Measurements from ENCODE around the gene TRPC5OS.

DNA sequence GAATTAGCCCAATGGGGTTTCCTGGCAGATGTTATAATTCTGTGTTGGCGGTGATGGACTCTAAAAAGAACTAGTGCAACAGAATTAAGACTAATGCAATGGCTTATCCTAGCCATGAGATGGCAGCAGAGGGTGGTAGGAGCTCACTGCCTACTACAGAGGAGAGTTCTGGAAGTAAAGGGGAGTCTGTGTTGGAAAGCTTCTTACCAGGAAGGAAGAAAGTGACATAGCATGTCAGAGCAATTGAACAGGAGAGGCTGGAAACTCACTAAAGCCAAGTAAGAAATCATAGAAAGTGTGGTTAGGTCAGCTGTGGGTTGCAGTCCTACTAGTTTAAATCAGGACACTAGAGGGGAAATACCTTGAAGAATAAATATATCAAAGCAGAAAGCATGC is 6.3 kb upstream of the TRPC5OS start:
- TF ChIP-seq, protein P1, sequence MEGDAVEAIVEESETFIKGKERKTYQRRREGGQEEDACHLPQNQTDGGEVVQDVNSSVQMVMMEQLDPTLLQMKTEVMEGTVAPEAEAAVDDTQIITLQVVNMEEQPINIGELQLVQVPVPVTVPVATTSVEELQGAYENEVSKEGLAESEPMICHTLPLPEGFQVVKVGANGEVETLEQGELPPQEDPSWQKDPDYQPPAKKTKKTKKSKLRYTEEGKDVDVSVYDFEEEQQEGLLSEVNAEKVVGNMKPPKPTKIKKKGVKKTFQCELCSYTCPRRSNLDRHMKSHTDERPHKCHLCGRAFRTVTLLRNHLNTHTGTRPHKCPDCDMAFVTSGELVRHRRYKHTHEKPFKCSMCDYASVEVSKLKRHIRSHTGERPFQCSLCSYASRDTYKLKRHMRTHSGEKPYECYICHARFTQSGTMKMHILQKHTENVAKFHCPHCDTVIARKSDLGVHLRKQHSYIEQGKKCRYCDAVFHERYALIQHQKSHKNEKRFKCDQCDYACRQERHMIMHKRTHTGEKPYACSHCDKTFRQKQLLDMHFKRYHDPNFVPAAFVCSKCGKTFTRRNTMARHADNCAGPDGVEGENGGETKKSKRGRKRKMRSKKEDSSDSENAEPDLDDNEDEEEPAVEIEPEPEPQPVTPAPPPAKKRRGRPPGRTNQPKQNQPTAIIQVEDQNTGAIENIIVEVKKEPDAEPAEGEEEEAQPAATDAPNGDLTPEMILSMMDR (IDR thresholded peaks at IDR 0.05) = peak; percentile 56
- no peak for TF ChIP-seq EZH2 (IDR thresholded peaks at IDR 0.05; ENCODE audit: borderline replicate concordance, insufficient read depth, low read depth, low read length, poor library complexity, severe bottlenecking)

All from B cell (primary cell).